H1 (cell line): ENCODE measurements around the gene AVL9. TPM values are rescaled to one million over a fixed set of nuclear protein-coding genes. Genes with fewer than 3 reads are reported as not detected.

ENCODE experiments used
- CTCF ChIA-PET: fragments of 300-600 bp; sonication (Branson Sonifier 250); formaldehyde crosslinking; loops from one replicate; lab custom pipeline; 2021; ENCODE audit not compliant: partially characterized antibody; lab: Charles Lee
- POLR2A ChIA-PET: fragments of 300-600 bp; sonication (Branson Sonifier 250); formaldehyde crosslinking; loops from one replicate; lab custom pipeline; 2021; ENCODE audit warnings: inconsistent platforms; ENCODE audit not compliant: partially characterized antibody; lab: Charles Lee
- DNase-seq, 2 experiments: peaks; one replicate each; pipeline versions ENCODE4 v3.0.0 to v3.0.0-alpha.2; 2010 to 2022; ENCODE audit warnings: low spot score in 2 of 2, low read depth in 1 of 2, mixed read lengths in 1 of 2
- FAIRE-seq: peaks from 2 replicates; lab custom pipeline; 2011; peaks lifted over from hg19 to GRCh38; lab: Jason Lieb, UNC
- H2AFZ ChIP-seq: 2 replicates; pipeline ENCODE4 v1.8.1; 2012; ENCODE audit warnings: low read length, inconsistent platforms
- H2AK5ac ChIP-seq: 2 replicates; pipeline ENCODE4 v1.6.1; 2013; ENCODE audit warnings: low read depth, low read length
- H2BK120ac ChIP-seq: replicated peaks from 2 replicates; pipeline ENCODE3; 2013; ENCODE audit warnings: low read depth, low read length, inconsistent platforms
- H2BK12ac ChIP-seq: 2 replicates; pipeline ENCODE4 v1.6.1; 2013; ENCODE audit warnings: low read depth, low read length
- H2BK15ac ChIP-seq: 2 replicates; pipeline ENCODE4 v1.6.1; 2013; ENCODE audit warnings: low read length
- H2BK20ac ChIP-seq: 2 replicates; pipeline ENCODE4 v1.6.1; 2013; ENCODE audit warnings: low read length
- H2BK5ac ChIP-seq: 2 replicates; pipeline ENCODE4 v1.6.1; 2013; ENCODE audit warnings: low read depth, low read length
- H3K14ac ChIP-seq: 2 replicates; pipeline ENCODE4 v1.6.1; 2013; ENCODE audit warnings: inconsistent platforms; ENCODE audit not compliant: insufficient read length
- H3K18ac ChIP-seq: 2 replicates; pipeline ENCODE4 v1.6.1; 2013; ENCODE audit warnings: low read length; ENCODE audit errors: extremely low read depth
- H3K23ac ChIP-seq: 2 replicates; pipeline ENCODE4 v1.6.1; 2013; ENCODE audit warnings: inconsistent platforms; ENCODE audit not compliant: insufficient read length
- H3K23me2 ChIP-seq: 2 replicates; pipeline ENCODE4 v1.6.1; 2013; ENCODE audit warnings: low read depth, low read length
- H3K27ac ChIP-seq: 2 replicates; pipeline ENCODE4 v1.6.1; 2011; ENCODE audit warnings: low read depth, low read length, inconsistent platforms
- H3K27me3 ChIP-seq, 4 experiments: replicated peaks in 1 of 4; 1 replicate in 1 of 4; 2 replicates in 3 of 4; pipeline versions ENCODE4 v1.6.1 to v1.8.1; 2011 to 2013; ENCODE audit warnings: low read length in 3 of 4, mild to moderate bottlenecking in 3 of 4, inconsistent platforms in 2 of 4, mixed read lengths in 2 of 4, moderate library complexity in 1 of 4; ENCODE audit not compliant: control insufficient read depth in 3 of 4, insufficient read depth in 3 of 4; ENCODE audit errors: extremely low read depth in 1 of 4
- H3K36me3 ChIP-seq, 4 experiments: 2 replicates each; pipeline versions ENCODE4 v1.6.1 to v1.8.1; 2011 to 2013; ENCODE audit warnings: mild to moderate bottlenecking in 4 of 4, low read length in 3 of 4, moderate library complexity in 2 of 4, control low read depth in 1 of 4, inconsistent platforms in 1 of 4; ENCODE audit not compliant: insufficient read depth in 4 of 4, control insufficient read depth in 2 of 4
- H3K4ac ChIP-seq: replicated peaks from 2 replicates; pipeline ENCODE3; 2013; ENCODE audit warnings: low read length, low read depth, mixed read lengths, inconsistent platforms; ENCODE audit not compliant: insufficient read length
- H3K4me1 ChIP-seq, 4 experiments: replicated peaks in 1 of 4; 1 replicate in 1 of 4; 2 replicates in 3 of 4; pipeline versions ENCODE4 v1.6.1 to v1.8.1; 2011 to 2013; ENCODE audit warnings: low read length in 3 of 4, inconsistent platforms in 2 of 4, mixed read lengths in 1 of 4; ENCODE audit not compliant: insufficient read depth in 4 of 4, control insufficient read depth in 3 of 4
- H3K4me2 ChIP-seq, 2 experiments: 2 replicates each; pipeline versions ENCODE4 v1.6.1 to v1.8.1; 2011 to 2013; ENCODE audit warnings: low read depth in 2 of 2, low read length in 2 of 2, control low read depth in 1 of 2, inconsistent platforms in 1 of 2, mild to moderate bottlenecking in 1 of 2; ENCODE audit not compliant: insufficient read depth in 1 of 2
- H3K4me3 ChIP-seq, 4 experiments: fragments of 200-600, 300-600 bp in 1 of 4; sonication (generic), shearing (Covaris generic), sonication (Bioruptor Twin) in 1 of 4; 2 replicates each; pipeline versions ENCODE4 v1.5.1 to v1.8.1; 2011 to 2016; ENCODE audit warnings: low read length in 4 of 4, low read depth in 3 of 4, control low read depth in 2 of 4, inconsistent platforms in 2 of 4, mild to moderate bottlenecking in 2 of 4, mixed read lengths in 1 of 4, moderate library complexity in 1 of 4; ENCODE audit not compliant: insufficient read depth in 2 of 4; ENCODE audit errors: extremely low read depth in 1 of 4
- H3K56ac ChIP-seq: replicated peaks from 2 replicates; pipeline ENCODE3; 2013; ENCODE audit warnings: low read depth, mild to moderate bottlenecking, mixed read lengths, low read length, inconsistent platforms; ENCODE audit not compliant: insufficient read length
- H3K79me1 ChIP-seq: 2 replicates; pipeline ENCODE4 v1.6.1; 2013; ENCODE audit warnings: low read depth, low read length, control low read depth
- H3K79me2 ChIP-seq, 2 experiments: 2 replicates each; pipeline versions ENCODE4 v1.6.1 to v1.8.1; 2012 to 2013; ENCODE audit warnings: low read length in 2 of 2, mild to moderate bottlenecking in 2 of 2, inconsistent platforms in 1 of 2; ENCODE audit not compliant: insufficient read depth in 2 of 2, control insufficient read depth in 1 of 2
- H3K9ac ChIP-seq, 4 experiments: replicated peaks in 1 of 4; 1 replicate in 1 of 4; 2 replicates in 3 of 4; pipeline versions ENCODE4 v1.6.1 to v1.8.1; 2011 to 2013; ENCODE audit warnings: low read depth in 3 of 4, low read length in 3 of 4, control low read depth in 2 of 4, mild to moderate bottlenecking in 2 of 4, moderate library complexity in 2 of 4, inconsistent platforms in 1 of 4; ENCODE audit errors: extremely low read depth in 1 of 4
- H3K9me3 ChIP-seq, 2 experiments: 2 replicates each; pipeline versions ENCODE4 v1.6.1 to v1.8.1; 2012 to 2013; ENCODE audit warnings: mild to moderate bottlenecking in 2 of 2, moderate library complexity in 2 of 2, control low read depth in 1 of 2, inconsistent platforms in 1 of 2, low read depth in 1 of 2, low read length in 1 of 2, mixed read lengths in 1 of 2; ENCODE audit not compliant: insufficient read depth in 2 of 2
- H4K20me1 ChIP-seq, 2 experiments: replicated peaks in 1 of 2; 2 replicates each; pipeline versions ENCODE3 to v1.8.1; 2011 to 2013; ENCODE audit warnings: inconsistent platforms in 2 of 2, low read length in 2 of 2, mild to moderate bottlenecking in 1 of 2; ENCODE audit not compliant: insufficient read depth in 2 of 2, control insufficient read depth in 1 of 2
- H4K5ac ChIP-seq: 2 replicates; pipeline ENCODE4 v1.6.1; 2013; ENCODE audit warnings: low read length, low read depth, mixed read lengths, inconsistent platforms; ENCODE audit not compliant: insufficient read length
- H4K8ac ChIP-seq: 2 replicates; pipeline ENCODE4 v1.8.0; 2013; ENCODE audit warnings: mild to moderate bottlenecking, moderate library complexity, low read length, inconsistent platforms; ENCODE audit not compliant: insufficient read depth; ENCODE audit errors: extremely low read depth
- H4K91ac ChIP-seq: replicated peaks from 2 replicates; pipeline ENCODE3; 2013; ENCODE audit warnings: low read length, mixed read lengths, inconsistent platforms; ENCODE audit not compliant: insufficient read length
- CBX5 ChIP-seq: fragments of 300-800, 300-1000 bp; sonication (generic); IDR thresholded peaks from 2 replicates; pipeline ENCODE4 v1.7.1; 2016; ENCODE audit warnings: antibody characterized with exemption, low read length, low read depth
- CHD1 ChIP-seq: IDR thresholded peaks from 2 replicates; pipeline ENCODE4 v1.6.1; 2012; ENCODE audit warnings: low read depth, low read length, improper control_type of control experiment
- EGR1 ChIP-seq: IDR thresholded peaks from 2 replicates; pipeline ENCODE4 v1.6.1; 2011; ENCODE audit warnings: low read depth, low read length, borderline replicate concordance
- NANOG ChIP-seq: IDR thresholded peaks from 2 replicates; pipeline ENCODE4 v1.6.1; 2011; ENCODE audit warnings: low read length, low read depth, mild to moderate bottlenecking, inconsistent platforms; ENCODE audit not compliant: insufficient read depth, poor library complexity, severe bottlenecking
- POU5F1 ChIP-seq: IDR thresholded peaks from 2 replicates; pipeline ENCODE4 v1.6.1; 2011; ENCODE audit warnings: low read depth, mild to moderate bottlenecking, low read length, moderate library complexity
- SP4 ChIP-seq: IDR thresholded peaks from 2 replicates; pipeline ENCODE4 v1.6.1; 2012; ENCODE audit warnings: low read length, inconsistent platforms
- WGBS, 2 experiments: shearing (Covaris generic) in 1 of 2; methylation state at CpG; one replicate each; pipeline versions ENCODE4 v1.1.6 to v1.1.7; 2013 to 2015; ENCODE audit warnings: low lambda C conversion rate in 2 of 2, mixed read lengths in 2 of 2, inconsistent platforms in 1 of 2, low coverage in 1 of 2, missing lambda C conversion rate in 1 of 2; ENCODE audit not compliant: insufficient replicate concordance in 2 of 2, insufficient coverage in 1 of 2, insufficient read length in 1 of 2; ENCODE audit errors: extremely low coverage in 1 of 2, missing lambda C conversion rate in 1 of 2; 5-methylcytosine and 5-hydroxymethylcytosine counted together
- polyA plus RNA-seq, 7 experiments: library from polyadenylated mRNA; depleted of rRNA in 3 of 7; stranded (reverse) in 5 of 7; unstranded in 2 of 7; fragments of >200 nt in 5 of 7; fragments of 200-250 nt in 2 of 7; gene quantifications; 1 replicate in 5 of 7; 2 replicates in 1 of 7; 4 replicates in 1 of 7; pipeline versions ENCODE4 v1.2.1 to v1.2.3, GENCODE V29; 2011 to 2013; ENCODE audit warnings: missing spikeins in 2 of 7, mixed read lengths in 2 of 7
- total RNA-seq: library from RNA; stranded (reverse); fragmentation: NEBNext Ultra II Directional; extraction: Animal tissue kit (Norgen Biotek cat#: 25700); gene quantifications from 2 replicates; pipeline ENCODE4 v1.2.1, GENCODE V29; 2021
- TF ChIP-seq, protein P1 (sequence below): IDR thresholded peaks from 2 replicates; pipeline ENCODE4 v1.6.1; 2012; ENCODE audit warnings: low read length, inconsistent platforms
- TF ChIP-seq, protein P2 (sequence below): IDR thresholded peaks from 2 replicates; pipeline ENCODE4 v1.6.1; 2011; ENCODE audit warnings: low read depth, mild to moderate bottlenecking, low read length; ENCODE audit not compliant: insufficient read depth

Gene AVL9
- total and polyA plus RNA-seq, 2 of the 8 experiments (the other 6 are each of a cell fraction or from before 2014, with no cell fraction given) = 15.5 to 42.1 TPM

DNA sequence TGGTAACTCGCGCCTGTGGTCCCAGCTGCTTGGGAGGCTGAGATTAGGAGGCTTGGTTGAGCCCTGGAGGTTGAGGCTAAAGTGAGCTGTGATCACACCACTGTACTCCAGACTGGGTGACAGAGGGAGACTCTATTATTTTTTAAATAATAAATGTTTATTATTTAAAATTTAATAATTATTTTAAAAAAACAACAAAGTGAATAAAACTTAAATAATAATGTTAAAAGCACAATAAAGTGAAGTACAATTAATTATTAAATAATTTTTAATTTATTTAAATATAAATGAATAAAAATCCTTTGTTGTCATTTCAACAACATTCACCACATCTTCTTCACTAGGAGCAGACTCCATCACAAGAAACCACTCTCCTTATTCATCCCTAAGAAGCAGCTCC, 64.8 kb downstream of the AVL9 start:
- no peak for DNase-seq
- TF ChIP-seq EGR1 (no peak), SP4 (no peak), CHD1 (no peak), NANOG (no peak), CBX5 (no peak), POU5F1 (no peak)
- TF ChIP-seq, protein P1, sequence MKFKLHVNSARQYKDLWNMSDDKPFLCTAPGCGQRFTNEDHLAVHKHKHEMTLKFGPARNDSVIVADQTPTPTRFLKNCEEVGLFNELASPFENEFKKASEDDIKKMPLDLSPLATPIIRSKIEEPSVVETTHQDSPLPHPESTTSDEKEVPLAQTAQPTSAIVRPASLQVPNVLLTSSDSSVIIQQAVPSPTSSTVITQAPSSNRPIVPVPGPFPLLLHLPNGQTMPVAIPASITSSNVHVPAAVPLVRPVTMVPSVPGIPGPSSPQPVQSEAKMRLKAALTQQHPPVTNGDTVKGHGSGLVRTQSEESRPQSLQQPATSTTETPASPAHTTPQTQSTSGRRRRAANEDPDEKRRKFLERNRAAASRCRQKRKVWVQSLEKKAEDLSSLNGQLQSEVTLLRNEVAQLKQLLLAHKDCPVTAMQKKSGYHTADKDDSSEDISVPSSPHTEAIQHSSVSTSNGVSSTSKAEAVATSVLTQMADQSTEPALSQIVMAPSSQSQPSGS = no peak
- TF ChIP-seq, protein P2, sequence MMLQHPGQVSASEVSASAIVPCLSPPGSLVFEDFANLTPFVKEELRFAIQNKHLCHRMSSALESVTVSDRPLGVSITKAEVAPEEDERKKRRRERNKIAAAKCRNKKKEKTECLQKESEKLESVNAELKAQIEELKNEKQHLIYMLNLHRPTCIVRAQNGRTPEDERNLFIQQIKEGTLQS = no peak
- no peak overlapping the region for H3K9ac ChIP-seq
- no peaks in the 10 kb centered on the region for H3K4me1 ChIP-seq
- H3K14ac ChIP-seq = no peak overlapping the region
- no peak overlapping the region for H2BK5ac ChIP-seq
- H3K4me3 ChIP-seq = no peak overlapping the region
- no peak overlapping the region for H2BK12ac ChIP-seq
- no peak for FAIRE-seq
- H4K8ac ChIP-seq = no peak overlapping the region
- H3K9me3 ChIP-seq = no peaks in the 10 kb centered on the region
- peaks cover 0 to 45% (median 15%) of the 10 kb centered on the region in 4 experiments; a peak in 5 of 8 replicates for H3K36me3 ChIP-seq
- H4K5ac ChIP-seq = no peak overlapping the region
- H3K23ac ChIP-seq = no peak overlapping the region
- H2BK20ac ChIP-seq = no peak overlapping the region
- no peaks in the 10 kb centered on the region for H4K20me1 ChIP-seq
- no peaks in the 10 kb centered on the region for H3K23me2 ChIP-seq
- H2AK5ac ChIP-seq = no peak overlapping the region
- POLR2A ChIA-PET = no interaction called here
- H2AFZ ChIP-seq = no peak overlapping the region
- no peak overlapping the region for H2BK15ac ChIP-seq
- no peak overlapping the region for H4K91ac ChIP-seq
- no peak overlapping the region for H3K27ac ChIP-seq
- no peak overlapping the region for H3K4ac ChIP-seq
- H3K79me2 ChIP-seq = 0 out of 4 replicates have a peak, but pooled peaks cover 0 to 3% of the 10 kb centered on the region in 2 experiments
- no peaks in the 10 kb centered on the region for H3K79me1 ChIP-seq
- no peak overlapping the region for H3K4me2 ChIP-seq
- no peak overlapping the region for H3K56ac ChIP-seq
- H2BK120ac ChIP-seq = no peak overlapping the region
- CTCF ChIA-PET = no interaction called here
- H3K27me3 ChIP-seq = no peaks in the 10 kb centered on the region
- no peak overlapping the region for H3K18ac ChIP-seq
- 97% methylated on average over 2 of the region's 2 CpGs; no CpG with 5 or more reads in 1 of the 2 experiments for WGBS, 2 experiments
